GM19452 (cell line): ENCODE results near the gene NUTM1.
A peak's percentile ranks its signal among the peaks of the same experiment; 100 is the strongest.
"Not testable (repeated sequence)": the region's sequence is repeated elsewhere in the genome, so short reads cannot be mapped to it uniquely, and the experiment has no call there.

Experiments
- ATAC-seq: cut with Tn5 transposase; IDR thresholded peaks from one replicate; pipeline ENCODE4 v1.9.1; 2021; ENCODE audit not compliant: unreplicated experiment

The NUTM1 gene

GRCh38 chr15:34336231-34336990, 6.7 kb upstream of the NUTM1 start:
- no peak for ATAC-seq

- ATAC-seq = peak; percentile 12
These were observed 6.0 kb upstream of the NUTM1 start for GRCh38 chr15:34336991-34337556.

- peak; percentile 72 for ATAC-seq
These were observed 5.4 kb upstream of the NUTM1 start, which contains the start of gene SLC12A6 for GRCh38 chr15:34337557-34338306. SLC12A6 (minus strand) TSS chr15:34337781; CDS start chr15:34336680, 1,101 bp downstream.

GRCh38 chr15:34338347-34338746, 4.8 kb upstream of the NUTM1 start:
- ATAC-seq = no peak

- ATAC-seq = no peak
These were observed 3.2 kb upstream of the NUTM1 start for GRCh38 chr15:34339946-34340345.

- no peak for ATAC-seq
These were observed 1.5 kb upstream of the NUTM1 start for GRCh38 chr15:34341381-34342212.

GRCh38 chr15:34342213-34342736, 840 bp upstream of the NUTM1 start:
- not testable (repeated sequence) for ATAC-seq

- ATAC-seq = no peak
These were observed 5.0 kb downstream of the NUTM1 start for GRCh38 chr15:34347951-34348638.

GRCh38 chr15:34348735-34349300, 5.7 kb downstream of the NUTM1 start:
- ATAC-seq = no peak

GRCh38 chr15:34349769-34350168, 6.7 kb downstream of the NUTM1 start:
- no peak for ATAC-seq

GRCh38 chr15:34352996-34353395, 9.9 kb downstream of the NUTM1 start:
- ATAC-seq = not testable (repeated sequence)

GRCh38 chr15:34353627-34354026, 10.5 kb downstream of the NUTM1 start:
- no peak for ATAC-seq

- no peak for ATAC-seq
These were observed 11.2 kb downstream of the NUTM1 start for GRCh38 chr15:34354286-34354685.

GRCh38 chr15:34355241-34355640, 12.1 kb downstream of the NUTM1 start:
- no peak for ATAC-seq

- ATAC-seq = no peak
These were observed 14.5 kb downstream of the NUTM1 start for GRCh38 chr15:34357653-34358052.

GRCh38 chr15:34358367-34358766, 15.3 kb downstream of the NUTM1 start:
- ATAC-seq = no peak

GRCh38 chr15:34358948-34359347, 15.8 kb downstream of the NUTM1 start:
- ATAC-seq = no peak

- no peak for ATAC-seq
These were observed 16.3 kb downstream of the NUTM1 start for GRCh38 chr15:34359416-34359815.

GRCh38 chr15:34360298-34360697, 17.2 kb downstream of the NUTM1 start:
- no peak for ATAC-seq

- ATAC-seq = no peak
These were observed 18.2 kb downstream of the NUTM1 start for GRCh38 chr15:34361278-34361677.
